Osteoblast (primary cell): ENCODE data around the gene ZMYND11. TPM values are rescaled to one million over a fixed set of nuclear protein-coding genes. Genes with fewer than 3 reads are reported as not detected.

Source experiments
- DNase-seq: peaks from one replicate; pipeline ENCODE4 v3.0.0; 2011; ENCODE audit warnings: low spot score, mixed read lengths; ENCODE audit not compliant: insufficient read length; ENCODE audit errors: missing footprints
- H2AFZ ChIP-seq: 2 replicates; pipeline ENCODE4 v1.6.0; 2011; ENCODE audit warnings: mild to moderate bottlenecking, low read length
- H3K27ac ChIP-seq: 2 replicates; pipeline ENCODE4 v1.5.1; 2011; ENCODE audit warnings: mild to moderate bottlenecking, low read depth, low read length, moderate library complexity
- H3K27me3 ChIP-seq: 2 replicates; pipeline ENCODE4 v1.6.0; 2012; ENCODE audit warnings: mild to moderate bottlenecking, control low read depth, inconsistent platforms, low read length, moderate library complexity; ENCODE audit not compliant: insufficient read depth
- H3K36me3 ChIP-seq: 2 replicates; pipeline ENCODE4 v1.5.1; 2011; ENCODE audit warnings: mild to moderate bottlenecking, low read length, control low read depth, moderate library complexity; ENCODE audit not compliant: insufficient read depth
- H3K4me1 ChIP-seq: 2 replicates; pipeline ENCODE4 v1.5.1; 2011; ENCODE audit warnings: mild to moderate bottlenecking, low read length, control low read depth, moderate library complexity; ENCODE audit not compliant: insufficient read depth
- H3K4me2 ChIP-seq: 2 replicates; pipeline ENCODE4 v1.6.0; 2011; ENCODE audit warnings: mild to moderate bottlenecking, low read length; ENCODE audit not compliant: insufficient read depth
- H3K4me3 ChIP-seq: fragments of 200-600 bp; sonication (generic); 3 replicates; pipeline ENCODE4 v1.5.1; 2012; ENCODE audit warnings: mild to moderate bottlenecking, low read length, inconsistent platforms; ENCODE audit not compliant: insufficient read depth
- H3K79me2 ChIP-seq: 2 replicates; pipeline ENCODE4 v1.6.0; 2012; ENCODE audit warnings: mild to moderate bottlenecking, low read length, control low read depth, inconsistent platforms; ENCODE audit not compliant: insufficient read depth
- H3K9me3 ChIP-seq: 2 replicates; pipeline ENCODE4 v1.5.1; 2011; ENCODE audit warnings: low read depth, low read length, control low read depth
- H4K20me1 ChIP-seq: 2 replicates; pipeline ENCODE4 v1.6.0; 2012; ENCODE audit warnings: mild to moderate bottlenecking, low read length, control low read depth; ENCODE audit not compliant: insufficient read depth
- CTCF ChIP-seq: IDR thresholded peaks from 2 replicates; pipeline ENCODE4 v1.5.1; 2011; ENCODE audit warnings: mild to moderate bottlenecking, low read depth, low read length, moderate library complexity; ENCODE audit errors: extremely low read depth
- total RNA-seq: library from RNA; depleted of rRNA; stranded (reverse); fragments of >200 nt; gene quantifications from 2 replicates; pipeline ENCODE4 v1.2.3, GENCODE V29; 2012

ZMYND11 gene
- total RNA-seq, 1 donor: 56.5 TPM

GRCh38 chr10:104416-104815 is 30.8 kb upstream of the ZMYND11 start:
- H4K20me1 ChIP-seq: no peaks in the 10 kb centered on the region
- no peak overlapping the region for H2AFZ ChIP-seq
- H3K27me3 ChIP-seq: peaks cover 3% of the 10 kb centered on the region
- no peaks in the 10 kb centered on the region for H3K9me3 ChIP-seq
- H3K4me1 ChIP-seq: no peaks in the 10 kb centered on the region
- no peak for TF ChIP-seq CTCF
- H3K4me2 ChIP-seq: no peak overlapping the region
- no peak overlapping the region for H3K4me3 ChIP-seq
- DNase-seq: no peak
- no peak overlapping the region for H3K27ac ChIP-seq
- no peaks in the 10 kb centered on the region for H3K79me2 ChIP-seq
- no peaks in the 10 kb centered on the region for H3K36me3 ChIP-seq

GRCh38 chr10:104862-105565 is 30.2 kb upstream of the ZMYND11 start:
- DNase-seq: no peak
- TF ChIP-seq CTCF: no peak
- Histone ChIP-seq H3K79me2 (no peaks in the 10 kb centered on the region), H3K36me3 (no peaks in the 10 kb centered on the region), H3K27me3 (peaks cover 3% of the 10 kb centered on the region), H3K4me2 (no peak overlapping the region), H3K9me3 (no peaks in the 10 kb centered on the region), H2AFZ (no peak overlapping the region), H3K4me3 (no peak overlapping the region), H3K4me1 (no peaks in the 10 kb centered on the region), H3K27ac (no peak overlapping the region), H4K20me1 (no peaks in the 10 kb centered on the region)

GRCh38 chr10:105806-106205 is 29.4 kb upstream of the ZMYND11 start:
- Histone ChIP-seq H2AFZ (no peak overlapping the region), H3K4me3 (no peak overlapping the region), H3K4me2 (no peak overlapping the region), H3K9me3 (no peaks in the 10 kb centered on the region), H3K27me3 (peaks cover 3% of the 10 kb centered on the region), H3K4me1 (no peaks in the 10 kb centered on the region), H3K27ac (no peak overlapping the region), H3K36me3 (no peaks in the 10 kb centered on the region), H3K79me2 (no peaks in the 10 kb centered on the region), H4K20me1 (no peaks in the 10 kb centered on the region)
- DNase-seq: no peak
- TF ChIP-seq CTCF: no peak

- H3K27ac ChIP-seq: no peak overlapping the region
- no peaks in the 10 kb centered on the region for H3K36me3 ChIP-seq
- no peak overlapping the region for H3K4me3 ChIP-seq
- H3K4me2 ChIP-seq: no peak overlapping the region
- no peak for DNase-seq
- H2AFZ ChIP-seq: no peak overlapping the region
- no peaks in the 10 kb centered on the region for H3K9me3 ChIP-seq
- TF ChIP-seq CTCF: no peak
- H3K27me3 ChIP-seq: peaks cover 3% of the 10 kb centered on the region
- H3K4me1 ChIP-seq: no peaks in the 10 kb centered on the region
- no peaks in the 10 kb centered on the region for H3K79me2 ChIP-seq
- H4K20me1 ChIP-seq: no peaks in the 10 kb centered on the region
Measured at GRCh38 chr10:106740-107139, 28.5 kb upstream of the ZMYND11 start.
